ENCODE measurements around the gene FOXS1. TPM values are rescaled to one million over a fixed set of nuclear protein-coding genes. Genes with fewer than 3 reads are reported as not detected.

Gene FOXS1
- polyA plus RNA-seq (ENCODE audit: insufficient read length), result 4.5 TPM

GRCh38 chr20:31845300-31845863 lies at the start of gene FOXS1:
FOXS1 (minus strand) TSS chr20:31845604; CDS start chr20:31845542, 62 bp downstream.
- no peak for DNase-seq

GRCh38 chr20:31890646-31891045 lies 45.2 kb upstream of the FOXS1 start:
- DNase-seq, result no peak

GRCh38 chr20:31883829-31884228 lies 38.4 kb upstream of the FOXS1 start:
- DNase-seq, result no peak

- DNase-seq, result no peak
Observed at GRCh38 chr20:31881945-31882344, 36.5 kb upstream of the FOXS1 start.

GRCh38 chr20:31879143-31879987 lies 34.0 kb upstream of the FOXS1 start:
- DNase-seq, result peak; percentile 87

DNA sequence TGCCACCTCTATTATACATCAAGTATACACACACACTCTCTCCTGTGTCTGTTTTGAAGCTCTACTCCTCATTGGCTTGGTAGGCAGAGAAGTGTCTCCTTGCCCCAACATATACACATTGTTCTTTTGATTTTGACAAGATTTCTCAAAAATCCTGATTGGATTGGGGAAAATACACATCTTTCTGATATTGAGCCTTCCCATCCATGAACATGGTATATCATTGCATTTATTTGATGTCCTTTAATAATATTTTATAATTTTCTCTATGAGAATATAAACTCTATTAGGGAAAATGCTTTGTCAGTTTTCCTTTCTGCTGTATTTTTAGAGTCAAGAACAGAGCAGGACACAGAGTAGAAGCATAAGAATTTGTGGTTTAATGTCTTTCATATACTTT lies 32.3 kb upstream of the FOXS1 start:
- no peak for DNase-seq

DNA sequence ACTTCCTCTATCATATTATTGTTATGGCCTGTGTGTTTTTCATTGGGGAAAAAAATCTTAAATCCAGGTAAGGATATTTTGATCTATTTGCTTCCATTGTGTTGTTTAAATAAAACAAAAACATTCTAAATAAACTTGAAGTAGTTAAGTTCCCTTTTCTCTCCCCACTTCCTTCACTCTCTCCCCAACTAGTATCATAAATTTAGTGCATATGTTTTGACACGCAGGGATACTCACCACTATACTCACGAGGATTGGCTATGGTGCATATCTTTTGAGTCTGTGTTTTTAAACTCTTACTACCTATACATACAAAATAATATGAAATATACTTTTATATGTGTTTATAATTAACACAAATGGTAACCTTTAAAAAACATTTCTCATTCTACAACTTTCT lies 30.3 kb upstream of the FOXS1 start:
- no peak for DNase-seq

GRCh38 chr20:31872406-31872805 lies 27.0 kb upstream of the FOXS1 start:
- DNase-seq, result no peak

DNA sequence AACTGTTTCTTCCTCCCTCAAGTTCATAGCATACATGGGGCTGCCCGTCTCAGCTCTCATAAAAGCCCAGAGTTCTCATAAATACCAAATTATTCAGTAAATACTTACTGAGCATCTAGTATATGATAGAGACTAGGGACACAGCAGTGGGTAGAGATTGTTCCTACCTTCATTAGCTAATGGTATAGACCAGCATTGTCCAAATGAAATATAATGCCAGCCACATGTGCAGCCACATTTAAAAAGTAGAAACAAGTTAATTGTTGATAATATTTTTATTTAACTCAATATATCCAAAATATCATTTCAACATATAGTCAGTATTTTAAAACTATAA lies 26.2 kb upstream of the FOXS1 start:
- DNase-seq, result no peak

GRCh38 chr20:31870726-31871617 lies 25.6 kb upstream of the FOXS1 start:
- DNase-seq, result no peak

DNA sequence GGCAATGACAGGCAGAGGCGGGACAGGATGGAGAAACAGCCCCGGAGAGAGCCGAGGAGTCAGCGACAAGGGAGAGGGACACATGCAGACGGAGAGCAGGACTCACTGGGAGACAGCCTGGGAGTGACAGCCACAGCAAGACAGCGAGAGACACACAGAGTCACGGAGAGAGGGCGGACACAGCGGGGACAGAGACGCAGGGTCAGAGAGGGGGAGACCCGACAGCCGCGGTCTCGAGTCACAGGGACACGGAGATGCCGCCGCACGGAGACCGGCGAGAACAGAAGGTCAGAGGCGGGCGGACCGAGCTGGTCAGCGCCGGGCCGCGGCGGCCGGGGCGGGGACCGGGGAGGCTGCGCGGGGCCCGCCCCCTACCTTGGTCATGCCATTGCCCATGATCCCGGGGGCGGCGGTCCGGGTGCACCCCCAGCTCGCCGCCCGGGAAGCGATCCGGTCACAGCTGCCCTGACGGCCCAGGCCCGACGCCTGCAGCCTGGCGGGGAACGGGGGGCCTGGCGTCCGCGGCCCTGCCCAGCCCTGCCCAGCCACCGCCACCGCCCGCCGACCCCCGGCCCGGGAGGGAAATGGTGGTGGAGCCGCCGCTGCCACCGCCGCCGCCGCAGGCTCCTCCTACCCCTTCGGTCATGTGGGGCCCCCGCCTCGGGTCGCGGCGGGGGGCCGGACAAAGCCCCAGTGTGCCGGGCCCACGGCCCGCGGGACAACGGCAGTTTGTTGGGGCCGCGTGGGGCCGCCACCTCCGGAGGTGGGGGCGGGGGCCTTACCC lies 24.7 kb upstream of the FOXS1 start, which contains the start of the genes DUSP15 and TTLL9:
Gene DUSP15 (minus strand): TSS at position 586 of the 784 bp plus-strand sequence. CDS start 190 bp downstream, at position 396.
Gene TTLL9 (plus strand): TSS at position 693 of the 784 bp plus-strand sequence. CDS start 493 bp downstream, outside the sequence.
- DNase-seq, result peak; percentile 55

DNA sequence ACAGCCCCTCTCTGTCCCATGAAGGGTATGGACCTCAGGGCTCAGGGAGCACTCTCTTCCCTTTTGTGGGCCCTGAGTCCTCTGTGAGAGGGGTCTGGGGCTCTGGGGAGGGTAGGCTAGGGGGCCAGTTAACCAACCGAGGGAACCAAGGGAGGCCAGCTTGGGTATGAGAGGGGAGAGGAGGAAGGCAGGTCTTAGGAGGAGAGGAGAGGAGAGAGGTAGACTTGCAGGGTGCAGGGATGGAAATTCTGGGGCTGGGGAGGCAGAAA lies 24.2 kb upstream of the FOXS1 start:
- no peak for DNase-seq

GRCh38 chr20:31868853-31869672 lies 23.7 kb upstream of the FOXS1 start:
- DNase-seq, result no peak

DNA sequence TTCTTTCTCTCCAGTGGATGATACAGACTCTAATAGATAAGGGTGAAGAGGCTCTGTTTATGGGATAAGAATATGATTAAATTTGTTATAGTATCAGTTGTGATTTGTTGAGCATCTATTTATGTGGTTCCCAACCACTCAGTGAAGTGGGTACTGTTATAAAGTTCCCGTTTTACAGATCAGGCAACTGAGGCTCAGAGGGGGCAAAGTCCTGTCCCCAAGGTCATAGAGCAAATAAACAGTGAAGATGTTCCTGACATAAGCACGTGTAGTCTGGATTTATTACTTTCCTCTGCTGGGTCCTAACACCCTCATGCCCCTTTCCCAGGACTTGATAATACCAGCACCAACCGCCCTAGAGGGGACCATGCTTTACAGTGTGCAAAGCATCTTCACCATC lies 20.8 kb upstream of the FOXS1 start:
- no peak for DNase-seq

DNA sequence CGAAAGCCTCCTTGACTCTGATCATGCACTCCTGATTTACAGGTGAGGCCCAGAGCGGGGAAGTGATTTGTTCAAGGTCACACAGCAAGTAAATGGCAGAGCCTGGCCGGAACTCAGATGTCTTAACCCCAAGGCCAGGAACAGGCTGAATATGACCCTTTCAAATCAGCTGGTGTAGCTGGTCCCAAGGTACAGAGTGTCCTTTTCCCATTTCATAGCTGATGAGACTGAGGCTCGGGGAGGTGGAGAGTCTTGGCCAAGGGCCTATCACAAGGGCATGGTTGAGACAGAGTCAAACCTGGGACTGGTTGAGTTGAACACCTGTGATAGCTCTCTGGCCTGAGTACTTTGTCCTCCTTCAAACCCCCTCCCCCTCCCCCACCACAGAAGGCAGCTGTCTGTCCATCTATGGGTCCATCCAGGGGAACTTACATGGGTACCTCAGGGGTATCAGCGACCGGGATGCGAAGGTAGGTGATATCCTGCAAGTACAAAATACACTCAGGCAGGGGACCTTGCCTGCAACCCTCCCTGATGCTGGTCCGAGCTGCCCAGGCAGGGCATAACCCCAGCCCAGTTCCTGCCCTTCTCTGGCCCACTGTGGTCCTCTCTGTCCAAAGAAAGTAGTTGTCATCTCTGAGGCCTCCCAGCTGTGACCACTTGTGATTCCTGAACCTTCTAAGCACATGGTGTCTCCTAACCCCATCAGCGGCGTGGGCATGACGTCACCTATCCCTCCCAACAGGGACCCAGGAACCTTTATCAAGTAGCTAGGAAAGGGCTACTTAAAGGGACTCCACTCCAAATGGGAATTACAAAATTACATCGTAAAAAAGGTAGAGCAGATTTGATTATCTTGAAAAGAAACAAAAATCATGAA lies 19.4 kb upstream of the FOXS1 start:
- DNase-seq, result no peak

GRCh38 chr20:31863296-31864085 lies 18.1 kb upstream of the FOXS1 start:
- no peak for DNase-seq

- DNase-seq, result no peak
Observed at GRCh38 chr20:31862506-31862905, 17.1 kb upstream of the FOXS1 start.

DNA sequence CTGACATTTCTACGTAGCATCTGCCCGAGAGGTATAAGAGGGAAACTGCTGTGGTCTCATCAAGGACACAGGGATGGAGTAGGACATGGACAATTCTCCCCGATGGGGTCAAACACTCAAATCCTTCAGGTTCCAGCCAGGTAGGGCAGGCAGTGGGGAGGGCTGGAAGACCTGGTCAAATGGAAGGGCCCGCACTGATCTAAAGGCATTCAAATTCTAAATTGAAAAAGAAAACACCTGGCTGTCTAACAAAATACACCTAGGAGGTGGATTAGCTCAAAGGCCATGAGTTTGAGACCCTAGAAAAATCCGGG lies 16.7 kb upstream of the FOXS1 start:
- no peak for DNase-seq

DNA sequence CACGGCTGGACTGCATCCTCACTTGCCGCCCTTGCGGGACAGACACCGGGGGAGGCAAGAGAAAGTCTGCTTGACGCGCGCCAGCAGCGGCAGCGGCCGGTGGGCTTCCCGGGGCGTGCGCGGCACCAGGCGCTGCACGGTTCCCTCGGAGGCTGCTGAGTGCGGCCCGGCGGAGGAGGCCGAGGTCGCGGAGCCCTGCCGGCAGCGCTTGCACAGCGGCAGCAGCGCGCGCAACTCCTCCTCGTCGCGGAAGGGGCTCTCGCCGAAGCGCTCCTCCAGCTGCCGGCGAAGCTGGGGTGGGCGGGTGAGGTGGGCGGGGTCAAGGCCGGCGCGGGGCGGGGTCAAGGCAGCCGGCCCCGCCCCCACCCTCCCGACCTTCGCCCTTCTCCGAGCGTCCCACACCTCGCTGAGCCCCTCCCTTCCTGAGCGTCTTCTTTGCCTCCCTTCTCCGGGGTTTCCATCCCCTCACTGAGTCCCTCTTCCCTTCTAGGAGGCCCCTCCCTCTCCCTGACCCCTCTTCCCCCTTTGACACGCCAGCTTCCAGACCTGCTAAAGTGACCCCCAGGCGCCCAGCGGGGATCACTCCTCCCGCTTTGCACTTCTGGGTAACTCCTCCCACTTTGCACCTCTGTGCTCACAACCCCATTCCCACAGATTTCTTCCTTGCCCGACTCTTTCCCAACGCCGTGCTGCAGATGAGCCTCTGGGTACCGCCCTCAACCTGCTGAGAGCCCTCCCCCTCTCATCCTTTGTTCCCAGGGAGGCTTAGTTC lies 16.2 kb upstream of the FOXS1 start:
- peak; percentile 66 for DNase-seq

Data from hindlimb muscle (tissue), 1 donor.